Measurements from ENCODE around the gene MOCOS.
"Not testable (repeated sequence)": the region's sequence is repeated elsewhere in the genome, so short reads cannot be mapped to it uniquely, and the experiment has no call there.

MOCOS gene

GRCh38 chr18:36207303-36207702 is 20.0 kb downstream of the MOCOS start:
- no peak overlapping the region for H3K4me3 ChIP-seq (ENCODE audit: low read length)
- TF ChIP-seq, protein P1, sequence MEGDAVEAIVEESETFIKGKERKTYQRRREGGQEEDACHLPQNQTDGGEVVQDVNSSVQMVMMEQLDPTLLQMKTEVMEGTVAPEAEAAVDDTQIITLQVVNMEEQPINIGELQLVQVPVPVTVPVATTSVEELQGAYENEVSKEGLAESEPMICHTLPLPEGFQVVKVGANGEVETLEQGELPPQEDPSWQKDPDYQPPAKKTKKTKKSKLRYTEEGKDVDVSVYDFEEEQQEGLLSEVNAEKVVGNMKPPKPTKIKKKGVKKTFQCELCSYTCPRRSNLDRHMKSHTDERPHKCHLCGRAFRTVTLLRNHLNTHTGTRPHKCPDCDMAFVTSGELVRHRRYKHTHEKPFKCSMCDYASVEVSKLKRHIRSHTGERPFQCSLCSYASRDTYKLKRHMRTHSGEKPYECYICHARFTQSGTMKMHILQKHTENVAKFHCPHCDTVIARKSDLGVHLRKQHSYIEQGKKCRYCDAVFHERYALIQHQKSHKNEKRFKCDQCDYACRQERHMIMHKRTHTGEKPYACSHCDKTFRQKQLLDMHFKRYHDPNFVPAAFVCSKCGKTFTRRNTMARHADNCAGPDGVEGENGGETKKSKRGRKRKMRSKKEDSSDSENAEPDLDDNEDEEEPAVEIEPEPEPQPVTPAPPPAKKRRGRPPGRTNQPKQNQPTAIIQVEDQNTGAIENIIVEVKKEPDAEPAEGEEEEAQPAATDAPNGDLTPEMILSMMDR (IDR thresholded peaks at IDR 0.05; ENCODE audit: insufficient read depth, low read depth, low read length, missing control alignments) = no peak
- no peak for DNase-seq (ENCODE audit: low read depth)

DNA sequence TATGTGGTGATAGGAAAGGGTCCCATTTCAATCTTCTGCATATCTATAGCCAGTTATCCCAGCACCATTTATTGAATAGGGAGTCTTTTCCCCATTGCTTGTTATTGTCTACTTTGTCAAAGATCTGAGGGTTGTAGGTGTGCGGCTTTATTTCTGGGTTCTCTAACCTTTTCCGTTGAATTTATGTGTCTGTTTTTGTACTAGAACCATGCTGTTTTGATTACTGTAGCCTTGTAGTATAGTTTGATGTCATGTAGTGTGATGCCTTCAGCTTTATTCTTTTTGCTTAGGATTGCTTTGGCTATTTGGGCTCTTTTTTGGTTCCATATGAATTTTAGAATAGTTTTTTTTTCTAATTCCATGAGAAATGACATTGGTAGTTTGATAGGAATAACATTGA is 20.7 kb downstream of the MOCOS start:
- not testable (repeated sequence) for DNase-seq (ENCODE audit: low read depth); H3K4me3 ChIP-seq (ENCODE audit: low read length)

DNA sequence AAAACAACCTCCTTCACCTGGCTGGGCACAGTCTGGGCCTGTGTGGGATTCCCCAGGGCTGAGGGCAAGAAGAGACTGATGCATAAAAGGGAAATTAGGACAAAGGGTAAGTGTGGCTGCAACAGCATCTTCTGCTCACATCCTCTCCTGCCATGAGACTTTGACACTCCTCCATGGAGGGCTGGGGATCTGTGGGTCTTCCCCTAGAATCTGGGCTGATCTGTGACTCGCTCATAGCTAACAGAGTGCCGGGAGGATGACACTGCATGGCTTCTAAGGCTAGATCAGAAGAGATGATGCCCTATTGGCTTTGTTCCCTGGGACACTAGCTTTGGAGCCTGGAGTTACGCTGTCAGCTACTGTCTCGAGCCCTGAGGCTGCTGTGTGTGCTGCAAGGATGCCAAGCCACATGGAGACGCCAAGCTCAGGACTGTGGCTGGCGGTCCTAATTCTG is 24.3 kb downstream of the MOCOS start:
- peak; percentile 56 for DNase-seq (ENCODE audit: low read depth)
- H3K4me3 ChIP-seq (ENCODE audit: low read length) = no peak overlapping the region
- TF ChIP-seq, protein P1 (IDR thresholded peaks at IDR 0.05; ENCODE audit: insufficient read depth, low read depth, low read length, missing control alignments) = no peak

DNA sequence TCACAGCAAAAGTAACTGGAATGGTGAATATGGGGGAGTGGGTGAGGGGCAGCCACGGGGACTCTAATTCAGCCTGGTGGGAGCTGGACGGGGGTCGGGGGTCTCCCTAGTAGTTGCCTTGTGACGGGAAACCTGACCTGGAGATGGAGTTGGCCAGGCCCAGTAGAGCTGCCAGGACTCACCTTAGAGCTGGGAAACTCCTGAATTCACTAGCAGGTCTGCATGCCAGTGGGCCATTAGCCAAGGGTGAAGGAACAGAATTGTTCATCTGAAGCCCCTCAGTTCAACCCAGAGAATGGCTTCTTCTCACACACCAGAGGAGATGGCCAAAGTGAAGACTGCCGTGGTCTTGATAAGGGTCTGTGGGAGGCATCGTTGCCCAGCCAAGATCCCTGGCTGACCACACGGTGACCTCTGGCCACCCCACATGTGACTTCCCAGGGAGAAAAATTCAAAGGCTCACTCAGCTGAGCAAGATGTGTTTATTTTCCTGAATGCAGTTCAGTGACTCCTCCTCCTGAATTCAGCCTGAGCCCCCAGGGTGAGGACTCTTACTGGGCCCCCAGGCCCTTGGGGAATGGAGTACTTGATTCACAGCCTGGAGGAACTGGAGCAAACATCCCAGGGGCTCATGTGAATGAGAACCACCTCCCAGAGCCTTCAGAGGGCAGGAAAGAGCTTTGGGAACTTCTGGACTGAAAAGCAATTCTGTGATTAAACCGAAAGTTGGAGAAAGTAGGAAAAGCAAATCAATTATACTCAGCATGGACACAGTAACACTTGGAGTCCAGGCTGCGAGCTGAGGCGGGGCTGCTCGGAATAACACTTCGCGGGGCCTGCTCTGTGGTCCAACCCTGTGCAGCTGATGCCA is 25.2 kb downstream of the MOCOS start:
- no peak overlapping the region for H3K4me3 ChIP-seq (ENCODE audit: low read length)
- DNase-seq (ENCODE audit: low read depth) = no peak
- TF ChIP-seq, protein P1 (IDR thresholded peaks at IDR 0.05; ENCODE audit: insufficient read depth, low read depth, low read length, missing control alignments) = no peak

- no peak overlapping the region for H3K4me3 ChIP-seq (ENCODE audit: low read length)
- TF ChIP-seq, protein P1 (IDR thresholded peaks at IDR 0.05; ENCODE audit: insufficient read depth, low read depth, low read length, missing control alignments) = no peak
- no peak for DNase-seq (ENCODE audit: low read depth)
Observed at GRCh38 chr18:36214811-36215210, 27.5 kb downstream of the MOCOS start.

DNA sequence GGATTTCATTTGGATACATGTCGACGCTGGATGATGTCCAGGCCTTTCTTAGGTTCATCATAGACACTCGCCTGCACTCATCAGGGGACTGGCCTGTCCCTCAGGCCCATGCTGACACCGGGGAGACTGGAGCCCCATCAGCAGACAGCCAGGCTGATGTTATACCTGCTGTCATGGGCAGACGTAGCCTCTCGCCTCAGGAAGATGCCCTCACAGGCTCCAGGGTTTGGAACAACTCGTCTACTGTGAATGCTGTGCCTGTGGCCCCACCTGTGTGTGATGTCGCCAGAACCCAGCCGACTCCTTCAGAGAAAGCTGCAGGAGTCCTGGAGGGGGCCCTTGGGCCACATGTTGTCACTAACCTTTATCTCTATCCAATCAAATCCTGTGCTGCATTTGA is 28.3 kb downstream of the MOCOS start:
- DNase-seq (ENCODE audit: low read depth) = no peak
- TF ChIP-seq, protein P1 (IDR thresholded peaks at IDR 0.05; ENCODE audit: insufficient read depth, low read depth, low read length, missing control alignments) = no peak
- H3K4me3 ChIP-seq (ENCODE audit: low read length) = no peak overlapping the region

DNA sequence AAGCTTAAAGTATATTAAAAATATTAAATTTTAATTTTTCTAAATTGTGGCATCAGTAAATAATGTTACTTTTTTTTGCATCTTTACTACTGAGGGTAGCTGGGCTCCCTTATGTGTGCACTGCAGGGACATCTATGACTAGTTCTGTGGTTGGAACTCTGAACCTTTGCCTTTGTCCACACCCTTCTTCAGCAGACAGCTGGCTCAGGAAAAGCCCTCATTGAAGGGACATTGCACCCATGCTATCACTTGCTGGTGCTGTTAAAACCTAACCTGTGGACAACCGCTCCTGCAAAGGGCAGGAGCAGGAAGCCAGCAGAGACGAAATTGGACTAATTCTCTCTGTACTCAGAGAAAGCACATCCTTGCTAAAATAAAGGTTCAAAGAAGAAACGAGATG is 30.1 kb downstream of the MOCOS start:
- DNase-seq (ENCODE audit: low read depth) = no peak
- TF ChIP-seq, protein P1 (IDR thresholded peaks at IDR 0.05; ENCODE audit: insufficient read depth, low read depth, low read length, missing control alignments) = no peak
- no peak overlapping the region for H3K4me3 ChIP-seq (ENCODE audit: low read length)
